K562 (cell line): Measurements from ENCODE around the gene MIDN. TPM values are rescaled to one million over a fixed set of nuclear protein-coding genes. Genes with fewer than 3 reads are reported as not detected.

Source experiments
- ARID2 ChIP-seq: fragments of 450-650 bp; IDR thresholded peaks from 2 replicates; pipeline ENCODE4 v1.6.1; 2017; ENCODE audit warnings: antibody characterized with exemption, mild to moderate bottlenecking
- ERF ChIP-seq: fragments of 450-650 bp; formaldehyde crosslinking; IDR thresholded peaks from 2 replicates; pipeline ENCODE4 v1.4.0; 2020; ENCODE audit warnings: mild to moderate bottlenecking, mixed read lengths
- FOXM1 ChIP-seq, 2 experiments: fragments of 450-650 bp in 1 of 2; sonication (generic) in 1 of 2; formaldehyde crosslinking in 1 of 2; IDR thresholded peaks; 2 replicates each; pipeline versions ENCODE4 v1.6.1 to v1.9.0; 2017 to 2022; ENCODE audit warnings: low read depth in 2 of 2, mild to moderate bottlenecking in 2 of 2, missing genetic modification reagents in 1 of 2, moderate library complexity in 1 of 2
- JUND ChIP-seq, 2 experiments: IDR thresholded peaks; 2 replicates in 1 of 2; 3 replicates in 1 of 2; pipeline ENCODE4 v1.6.1; 2011; ENCODE audit warnings: borderline replicate concordance in 2 of 2, low read depth in 2 of 2, low read length in 2 of 2, improper control_type of control experiment in 1 of 2, missing biosample characterization in 1 of 2, missing genetic modification characterization in 1 of 2, missing genetic modification reagents in 1 of 2
- MAZ ChIP-seq, 2 experiments: fragments of 450-650 bp in 1 of 2; sonication (generic) in 1 of 2; formaldehyde crosslinking; IDR thresholded peaks in 1 of 2; conservative IDR thresholded peaks in 1 of 2; 2 replicates each; pipeline versions ENCODE4 v1.4.0 to v1.5.0; 2020; ENCODE audit warnings: mild to moderate bottlenecking in 1 of 2, missing genetic modification reagents in 1 of 2
- POLR2G ChIP-seq: fragments of 200-400 bp; formaldehyde crosslinking; IDR thresholded peaks from 2 replicates; pipeline ENCODE4 v1.6.1; 2017; ENCODE audit warnings: low read depth, mild to moderate bottlenecking, antibody characterized with exemption, low read length, moderate library complexity
- RBM25 ChIP-seq: fragments of 200-400 bp; formaldehyde crosslinking; IDR thresholded peaks from 2 replicates; pipeline ENCODE4 v1.6.1; 2018; ENCODE audit warnings: low read length, low read depth, moderate library complexity; ENCODE audit not compliant: severe bottlenecking
- STAT5A ChIP-seq: IDR thresholded peaks from 2 replicates; pipeline ENCODE4 v1.6.1; 2012; ENCODE audit warnings: low read length, inconsistent platforms, borderline replicate concordance
- TAL1 ChIP-seq: fragments of 450-650 bp; IDR thresholded peaks from 2 replicates; pipeline ENCODE4 v1.6.1; 2016; ENCODE audit warnings: mild to moderate bottlenecking
- THRAP3 ChIP-seq: fragments of 450-650 bp; IDR thresholded peaks from 2 replicates; pipeline ENCODE4 v1.6.1; 2016; ENCODE audit warnings: mild to moderate bottlenecking, inconsistent platforms, borderline replicate concordance
- YY1 ChIP-seq, 3 experiments: IDR thresholded peaks; 2 replicates each; pipeline ENCODE4 v1.6.1; 2011; ENCODE audit warnings: low read length in 2 of 3, mild to moderate bottlenecking in 2 of 3, moderate library complexity in 2 of 3, borderline replicate concordance in 1 of 3, control low read depth in 1 of 3, low read depth in 1 of 3; ENCODE audit not compliant: insufficient read depth in 3 of 3, insufficient replicate concordance in 2 of 3, control insufficient read depth in 1 of 3, insufficient read length in 1 of 3; ENCODE audit errors: extremely low read depth in 1 of 3
- ZC3H4 ChIP-seq: sonication (generic); formaldehyde crosslinking; IDR thresholded peaks from 2 replicates; pipeline ENCODE4 v1.9.0; 2021; ENCODE audit warnings: missing genetic modification reagents, borderline replicate concordance
- ZNF165 ChIP-seq: fragments of 250-450 bp; sonication (Bioruptor Pico); IDR thresholded peaks from 2 replicates; pipeline ENCODE4 v1.4.0; 2020; ENCODE audit warnings: borderline replicate concordance
- ZNF282 ChIP-seq: sonication (generic); formaldehyde crosslinking; IDR thresholded peaks from 2 replicates; pipeline ENCODE4 v1.8.1; 2023; ENCODE audit warnings: missing genetic modification reagents
- polyA plus RNA-seq, 8 experiments: library from polyadenylated mRNA; depleted of rRNA in 4 of 8; stranded (reverse) in 5 of 8; unstranded in 3 of 8; fragments of >200 nt; fragmentation: Nextera tagmentation in 2 of 8; fragmentation: Illumina TruSeq in 1 of 8; extraction: Ambion mirVana in 2 of 8; extraction: Trizol in 1 of 8; gene quantifications; 2 replicates each; pipeline versions ENCODE4 v1.2.1 to v1.2.3, GENCODE V29; 2011 to 2014; ENCODE audit warnings: inconsistent platforms in 1 of 8, missing spikeins in 1 of 8
- total RNA-seq, 7 experiments: library from RNA; depleted of rRNA in 6 of 7; stranded (reverse); fragments of >200 nt in 6 of 7; fragmentation: Illumina TruSeq in 2 of 7; extraction: Trizol in 2 of 7; gene quantifications; 2 replicates each; pipeline versions ENCODE4 v1.2.1 to v1.2.3, GENCODE V29; 2011 to 2021; ENCODE audit warnings: low replicate concordance in 1 of 7
- TF ChIP-seq, protein P1 (sequence below): fragments of 450-650 bp; formaldehyde crosslinking; IDR thresholded peaks from 2 replicates; pipeline ENCODE4 v1.4.0; 2020; ENCODE audit warnings: mild to moderate bottlenecking, moderate library complexity
- TF ChIP-seq, protein P2 (sequence below), 2 experiments: fragments of 450-650 bp; formaldehyde crosslinking in 1 of 2; IDR thresholded peaks; 2 replicates each; pipeline versions ENCODE4 v1.4.0 to v1.6.1; 2014 to 2020; ENCODE audit warnings: mild to moderate bottlenecking in 2 of 2, borderline replicate concordance in 1 of 2, low read depth in 1 of 2

The MIDN gene
- total and polyA plus RNA-seq, 9 of the 15 experiments (the other 6 are each of a cell fraction or from before 2014, with no cell fraction given), result 0.17 to 120 (median 10.1) TPM

DNA sequence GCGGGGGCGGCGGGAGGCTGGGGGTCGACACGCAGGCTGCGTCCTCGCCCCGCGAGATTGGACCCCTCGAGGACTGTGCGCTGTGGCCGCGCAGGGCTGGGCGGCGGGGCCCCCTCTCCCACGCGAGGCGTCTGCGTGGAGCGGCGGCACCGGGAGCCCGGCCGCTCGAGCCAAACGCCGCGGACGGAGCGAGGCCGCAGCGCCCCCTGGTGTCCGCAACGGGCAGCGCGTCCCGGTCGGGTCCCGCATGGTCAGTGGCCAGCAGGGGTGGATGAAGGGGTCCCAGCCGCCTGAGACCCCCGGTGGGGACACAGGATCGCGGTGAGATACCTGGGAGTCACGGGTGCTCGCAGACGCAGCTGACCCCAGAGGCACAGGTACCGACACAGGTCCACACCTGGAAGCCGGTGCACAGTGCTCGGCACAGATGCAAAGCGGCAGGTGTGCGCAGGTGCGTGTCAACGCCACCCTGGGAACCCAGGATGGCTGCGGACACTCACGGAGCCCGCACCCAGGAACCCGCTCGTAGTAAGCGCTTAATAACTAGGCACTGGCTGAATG is 18.6 kb downstream of the MIDN start (continued):
- TF ChIP-seq, protein P1, sequence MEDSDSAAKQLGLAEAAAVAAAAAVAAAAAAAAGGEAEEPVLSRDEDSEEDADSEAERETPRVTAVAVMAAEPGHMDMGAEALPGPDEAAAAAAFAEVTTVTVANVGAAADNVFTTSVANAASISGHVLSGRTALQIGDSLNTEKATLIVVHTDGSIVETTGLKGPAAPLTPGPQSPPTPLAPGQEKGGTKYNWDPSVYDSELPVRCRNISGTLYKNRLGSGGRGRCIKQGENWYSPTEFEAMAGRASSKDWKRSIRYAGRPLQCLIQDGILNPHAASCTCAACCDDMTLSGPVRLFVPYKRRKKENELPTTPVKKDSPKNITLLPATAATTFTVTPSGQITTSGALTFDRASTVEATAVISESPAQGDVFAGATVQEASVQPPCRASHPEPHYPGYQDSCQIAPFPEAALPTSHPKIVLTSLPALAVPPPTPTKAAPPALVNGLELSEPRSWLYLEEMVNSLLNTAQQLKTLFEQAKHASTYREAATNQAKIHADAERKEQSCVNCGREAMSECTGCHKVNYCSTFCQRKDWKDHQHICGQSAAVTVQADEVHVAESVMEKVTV (CRISPR knock-in tag), result peak; percentile 85
- TF ChIP-seq, protein P2, sequence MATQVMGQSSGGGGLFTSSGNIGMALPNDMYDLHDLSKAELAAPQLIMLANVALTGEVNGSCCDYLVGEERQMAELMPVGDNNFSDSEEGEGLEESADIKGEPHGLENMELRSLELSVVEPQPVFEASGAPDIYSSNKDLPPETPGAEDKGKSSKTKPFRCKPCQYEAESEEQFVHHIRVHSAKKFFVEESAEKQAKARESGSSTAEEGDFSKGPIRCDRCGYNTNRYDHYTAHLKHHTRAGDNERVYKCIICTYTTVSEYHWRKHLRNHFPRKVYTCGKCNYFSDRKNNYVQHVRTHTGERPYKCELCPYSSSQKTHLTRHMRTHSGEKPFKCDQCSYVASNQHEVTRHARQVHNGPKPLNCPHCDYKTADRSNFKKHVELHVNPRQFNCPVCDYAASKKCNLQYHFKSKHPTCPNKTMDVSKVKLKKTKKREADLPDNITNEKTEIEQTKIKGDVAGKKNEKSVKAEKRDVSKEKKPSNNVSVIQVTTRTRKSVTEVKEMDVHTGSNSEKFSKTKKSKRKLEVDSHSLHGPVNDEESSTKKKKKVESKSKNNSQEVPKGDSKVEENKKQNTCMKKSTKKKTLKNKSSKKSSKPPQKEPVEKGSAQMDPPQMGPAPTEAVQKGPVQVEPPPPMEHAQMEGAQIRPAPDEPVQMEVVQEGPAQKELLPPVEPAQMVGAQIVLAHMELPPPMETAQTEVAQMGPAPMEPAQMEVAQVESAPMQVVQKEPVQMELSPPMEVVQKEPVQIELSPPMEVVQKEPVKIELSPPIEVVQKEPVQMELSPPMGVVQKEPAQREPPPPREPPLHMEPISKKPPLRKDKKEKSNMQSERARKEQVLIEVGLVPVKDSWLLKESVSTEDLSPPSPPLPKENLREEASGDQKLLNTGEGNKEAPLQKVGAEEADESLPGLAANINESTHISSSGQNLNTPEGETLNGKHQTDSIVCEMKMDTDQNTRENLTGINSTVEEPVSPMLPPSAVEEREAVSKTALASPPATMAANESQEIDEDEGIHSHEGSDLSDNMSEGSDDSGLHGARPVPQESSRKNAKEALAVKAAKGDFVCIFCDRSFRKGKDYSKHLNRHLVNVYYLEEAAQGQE (IDR thresholded peaks at IDR 0.05; ENCODE audit: borderline replicate concordance), result peak; percentile 92
- TF ChIP-seq, protein P2 (CRISPR knock-in tag; IDR thresholded peaks at IDR 0.05; ENCODE audit: low read depth), result no peak
- peak in 1 of 3 experiments; percentile 46 for TF ChIP-seq YY1 (IDR thresholded peaks at IDR 0.05; ENCODE audit: borderline replicate concordance in 1 of 3, control insufficient read depth in 1 of 3, extremely low read depth in 1 of 3, insufficient read depth in 3 of 3, insufficient read length in 1 of 3, insufficient replicate concordance in 2 of 3, low read depth in 1 of 3, low read length in 2 of 3)
- TF ChIP-seq ZC3H4 (CRISPR knock-in tag), result peak; percentile 57; the same call in 1 of the 2 replicates
- peak; percentile 26; the same call in 1 of the 2 replicates for TF ChIP-seq ERF (CRISPR knock-in tag)
- no peak for TF ChIP-seq ZNF165 (CRISPR knock-in tag)
- TF ChIP-seq JUND (IDR thresholded peaks at IDR 0.05; ENCODE audit: borderline replicate concordance, low read depth, low read length), result peak; percentile 28; the same call in 1 of the 2 replicates
- TF ChIP-seq JUND (tag; IDR thresholded peaks at IDR 0.05; ENCODE audit: borderline replicate concordance, low read depth, low read length), result no peak; the same call in 2 of the 3 replicates
- TF ChIP-seq RBM25, result peak; percentile 41
- peak; percentile 70 for TF ChIP-seq POLR2G
- TF ChIP-seq FOXM1 (IDR thresholded peaks at IDR 0.05; ENCODE audit: low read depth), result no peak
- TF ChIP-seq FOXM1 (CRISPR knock-in tag; IDR thresholded peaks at IDR 0.05; ENCODE audit: low read depth), result 0 out of 2 replicates have a peak, but pooled peaks have one; percentile 72
- no peak for TF ChIP-seq STAT5A
- peak; percentile 1 to 83; a peak in 2 of 4 replicates for TF ChIP-seq MAZ (CRISPR knock-in tag; conservative IDR thresholded peaks at IDR 0.05 in 1 of 2, IDR thresholded peaks at IDR 0.05 in 1 of 2)
- TF ChIP-seq THRAP3, result no peak
- 0 out of 2 replicates have a peak, but pooled peaks have one; percentile 51 for TF ChIP-seq ARID2
- no peak for TF ChIP-seq TAL1
- 0 out of 2 replicates have a peak, but pooled peaks have one; percentile 41 for TF ChIP-seq ZNF282 (CRISPR knock-in tag)
